ENCODE results near the gene RPS26.
"Not testable (repeated sequence)": the region's sequence is repeated elsewhere in the genome, so short reads cannot be mapped to it uniquely, and the experiment has no call there.

Gene RPS26

DNA sequence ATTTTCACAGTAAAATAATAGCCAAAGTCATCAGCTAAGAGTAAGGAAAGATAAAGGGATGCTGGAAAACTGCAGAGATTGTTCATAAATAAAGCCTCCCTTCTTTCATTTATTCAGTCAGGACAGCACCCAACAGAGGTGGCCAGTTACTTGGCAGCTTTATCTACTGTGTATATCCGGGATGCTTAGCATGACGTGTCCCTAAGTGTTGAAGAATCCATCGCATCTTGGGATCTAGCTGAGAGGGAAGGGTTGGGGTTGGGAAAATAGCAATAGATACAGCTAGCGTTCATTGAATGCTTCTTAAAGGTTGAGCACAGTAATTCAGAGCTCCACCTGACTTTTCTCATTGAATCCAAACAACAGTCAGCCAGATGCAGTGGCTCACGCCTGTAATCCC lies 32.7 kb downstream of the RPS26 start:
- ChIA-PET CTCF (no interaction called here), POLR2A (ENCODE audit: low non-redundant PET) (no interaction called here)
- H3K27ac ChIP-seq = no peak overlapping the region
- TF ChIP-seq, protein P1, sequence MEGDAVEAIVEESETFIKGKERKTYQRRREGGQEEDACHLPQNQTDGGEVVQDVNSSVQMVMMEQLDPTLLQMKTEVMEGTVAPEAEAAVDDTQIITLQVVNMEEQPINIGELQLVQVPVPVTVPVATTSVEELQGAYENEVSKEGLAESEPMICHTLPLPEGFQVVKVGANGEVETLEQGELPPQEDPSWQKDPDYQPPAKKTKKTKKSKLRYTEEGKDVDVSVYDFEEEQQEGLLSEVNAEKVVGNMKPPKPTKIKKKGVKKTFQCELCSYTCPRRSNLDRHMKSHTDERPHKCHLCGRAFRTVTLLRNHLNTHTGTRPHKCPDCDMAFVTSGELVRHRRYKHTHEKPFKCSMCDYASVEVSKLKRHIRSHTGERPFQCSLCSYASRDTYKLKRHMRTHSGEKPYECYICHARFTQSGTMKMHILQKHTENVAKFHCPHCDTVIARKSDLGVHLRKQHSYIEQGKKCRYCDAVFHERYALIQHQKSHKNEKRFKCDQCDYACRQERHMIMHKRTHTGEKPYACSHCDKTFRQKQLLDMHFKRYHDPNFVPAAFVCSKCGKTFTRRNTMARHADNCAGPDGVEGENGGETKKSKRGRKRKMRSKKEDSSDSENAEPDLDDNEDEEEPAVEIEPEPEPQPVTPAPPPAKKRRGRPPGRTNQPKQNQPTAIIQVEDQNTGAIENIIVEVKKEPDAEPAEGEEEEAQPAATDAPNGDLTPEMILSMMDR (conservative IDR thresholded peaks at IDR 0.05; ENCODE audit: low read depth) = no peak
- DNase-seq (ENCODE audit: low spot score) = no peak

DNA sequence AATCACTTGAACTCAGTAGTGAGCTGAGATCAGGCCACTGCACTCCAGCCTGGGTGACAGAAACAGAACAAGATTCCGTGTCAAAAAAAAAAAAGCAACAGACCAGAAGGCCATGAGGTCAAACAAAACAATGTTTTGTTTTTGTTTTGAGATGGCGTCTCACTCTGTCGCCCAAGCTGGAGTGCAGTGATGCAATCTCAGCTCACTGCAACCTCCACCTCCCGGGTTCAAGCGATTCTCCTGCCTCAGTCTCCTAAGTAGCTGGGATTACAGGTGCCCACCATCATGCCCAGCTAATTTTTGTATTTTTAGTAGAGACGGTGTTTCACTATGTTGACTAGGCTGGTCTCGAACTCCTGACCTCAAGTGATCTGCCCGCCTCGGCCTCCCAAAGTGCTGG lies 36.2 kb downstream of the RPS26 start:
- POLR2A ChIA-PET (ENCODE audit: low non-redundant PET); H3K27ac ChIP-seq; DNase-seq (ENCODE audit: low spot score): not testable (repeated sequence)
- CTCF ChIA-PET = interaction anchor here (0.9 kb wide), 1 partner anchor 9 kb away, joined by 6 read pairs; no protein-coding TSS in a partner anchor

DNA sequence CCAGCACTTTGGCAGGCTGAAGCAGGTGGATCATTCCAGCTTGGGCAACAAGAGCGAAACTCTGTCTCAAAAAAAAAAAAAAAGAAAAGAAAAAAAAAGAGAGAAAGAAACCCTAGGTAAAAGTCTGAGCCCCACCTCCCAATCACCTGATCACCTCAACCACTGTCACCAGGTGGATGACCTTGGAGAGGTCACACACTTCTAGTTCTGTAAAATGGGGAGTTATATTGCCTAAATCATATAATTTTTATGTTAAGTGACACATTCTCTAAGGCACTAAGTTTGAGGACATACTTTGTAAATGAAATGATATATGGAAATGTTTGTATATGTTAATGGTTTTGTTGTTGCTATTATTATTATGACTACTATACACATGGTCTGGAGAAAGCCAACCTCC lies 36.7 kb downstream of the RPS26 start:
- ChIA-PET CTCF (interaction anchor here (0.9 to 1.2 kb wide), 3 partner anchors 10 to 40 kb away, joined by 3 to 10 read pairs (median 6); partner anchors contain the start of genes PA2G4 and ZC3H10), POLR2A (ENCODE audit: low non-redundant PET) (no interaction called here)
- TF ChIP-seq, protein P1 (conservative IDR thresholded peaks at IDR 0.05; ENCODE audit: low read depth) = no peak
- no peak overlapping the region for H3K27ac ChIP-seq
- DNase-seq (ENCODE audit: low spot score) = no peak

DNA sequence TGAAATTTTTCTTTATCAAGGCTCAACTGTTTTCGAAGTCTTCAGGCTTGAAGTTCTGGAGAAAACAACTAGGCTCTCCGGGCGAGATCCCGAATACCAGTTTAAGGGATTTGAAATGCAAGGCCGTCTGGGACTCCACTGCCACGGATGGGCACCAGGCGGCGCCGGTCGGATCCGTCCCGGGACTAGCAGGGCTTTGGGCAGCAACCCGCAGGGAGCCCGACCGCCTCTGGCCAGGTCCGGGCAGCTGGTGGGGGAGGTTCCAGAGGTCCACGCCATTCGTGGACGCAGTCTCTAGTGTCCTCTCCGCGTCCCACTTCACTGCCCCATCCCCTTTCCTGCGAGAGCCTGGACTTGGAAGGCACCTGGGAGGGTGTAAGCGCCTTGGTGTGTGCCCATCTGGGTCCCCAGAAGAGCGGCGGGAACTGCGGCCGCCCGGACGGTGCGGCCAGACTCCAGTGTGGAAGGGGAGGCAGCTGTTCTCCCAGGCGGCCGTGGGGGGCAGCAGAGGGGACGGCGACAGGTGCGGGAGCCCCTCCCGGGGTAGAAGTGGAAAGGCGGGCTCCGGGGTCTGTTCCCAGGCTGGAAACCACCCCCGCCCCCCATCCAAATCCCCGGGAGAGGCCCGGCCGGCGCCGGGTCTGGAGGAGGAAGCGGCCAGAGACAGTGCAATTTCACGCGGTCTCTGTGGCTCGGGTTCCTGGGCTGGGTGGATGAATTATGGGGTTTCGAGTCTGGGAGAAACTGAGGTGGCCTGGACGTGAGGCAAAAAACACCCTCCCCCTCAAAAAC lies 37.4 kb downstream of the RPS26 start:
- peak overlapping the region; percentile 80 for H3K27ac ChIP-seq
- ChIA-PET POLR2A (ENCODE audit: low non-redundant PET) (interaction anchor here (0.6 kb wide), 1 partner anchor 25 kb away, joined by 5 read pairs; the partner anchor contains the start of gene PA2G4), CTCF (interaction anchor here (0.6 to 1.8 kb wide), 14 partner anchors 12 to 819 kb away, joined by 3 to 10 read pairs (median 4); partner anchors contain the start of genes PA2G4, SMARCC2, SUOX and ZC3H10)
- DNase-seq (ENCODE audit: low spot score) = peak; percentile 81
- TF ChIP-seq, protein P1 (conservative IDR thresholded peaks at IDR 0.05; ENCODE audit: low read depth) = peak; percentile 92

DNA sequence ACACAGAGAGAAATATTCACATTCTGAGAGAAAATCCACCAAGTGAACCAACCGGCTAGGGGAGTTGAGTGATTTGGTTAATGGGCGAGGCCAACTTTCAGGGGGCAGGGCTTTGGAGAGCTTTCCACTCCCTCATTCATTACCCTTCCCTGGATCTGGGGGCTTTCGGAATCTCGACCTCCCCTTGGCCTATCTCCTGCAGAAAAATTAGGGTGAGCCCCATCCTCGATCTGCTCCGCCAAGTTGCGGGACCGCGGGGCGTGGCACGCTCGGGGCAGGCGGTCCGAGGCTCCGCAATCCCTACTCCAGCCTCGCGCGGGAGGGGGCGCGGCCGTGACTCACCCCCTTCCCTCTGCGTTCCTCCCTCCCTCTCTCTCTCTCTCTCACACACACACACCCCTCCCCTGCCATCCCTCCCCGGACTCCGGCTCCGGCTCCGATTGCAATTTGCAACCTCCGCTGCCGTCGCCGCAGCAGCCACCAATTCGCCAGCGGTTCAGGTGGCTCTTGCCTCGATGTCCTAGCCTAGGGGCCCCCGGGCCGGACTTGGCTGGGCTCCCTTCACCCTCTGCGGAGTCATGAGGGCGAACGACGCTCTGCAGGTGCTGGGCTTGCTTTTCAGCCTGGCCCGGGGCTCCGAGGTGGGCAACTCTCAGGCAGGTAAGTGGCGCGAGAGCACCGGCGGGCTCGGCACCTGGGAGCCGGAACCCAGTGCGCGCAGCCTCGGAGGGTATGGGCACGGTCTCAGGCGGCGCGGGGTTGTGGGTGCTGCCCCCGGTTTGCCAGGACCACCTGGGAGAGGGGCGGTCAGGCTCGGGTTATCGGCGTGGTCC lies 38.2 kb downstream of the RPS26 start, which contains the start of gene ERBB3:
Gene ERBB3 (plus strand): TSS at position 443 of the 833 bp plus-strand sequence. CDS start 136 bp downstream, at position 579.
- DNase-seq (ENCODE audit: low spot score) = peak; percentile 97

DNA sequence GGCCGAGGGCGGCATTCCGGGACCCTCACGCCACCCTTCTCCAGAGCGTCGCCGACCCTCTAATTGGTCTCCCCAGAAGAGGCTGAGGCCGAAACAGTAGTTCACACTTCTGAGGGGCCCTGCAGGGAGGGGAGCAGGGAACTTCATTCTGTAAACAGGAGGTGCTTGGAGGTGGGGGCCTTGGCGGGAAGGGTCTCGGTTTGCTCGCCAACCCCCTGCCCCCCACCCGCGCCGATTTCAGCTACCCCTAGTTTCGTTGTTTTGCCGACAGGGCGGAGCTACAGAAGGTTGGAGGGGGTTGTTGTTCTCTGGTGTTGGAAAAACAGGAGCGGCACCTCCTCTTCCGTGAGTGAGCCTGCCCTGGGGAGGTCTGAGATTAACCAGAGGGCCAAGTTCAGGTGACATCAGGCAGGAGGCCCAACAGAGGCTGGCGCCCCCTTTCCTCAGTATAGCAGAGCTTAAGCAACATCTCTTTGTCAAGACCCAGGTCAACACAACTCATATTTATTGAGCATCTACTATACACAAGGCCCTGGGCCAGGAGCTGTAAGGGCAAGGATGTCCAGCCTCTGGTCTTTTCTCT lies 38.9 kb downstream of the RPS26 start:
- DNase-seq (ENCODE audit: low spot score) = no peak
- H3K27ac ChIP-seq = peak overlapping the region; percentile 80
- TF ChIP-seq, protein P1 (conservative IDR thresholded peaks at IDR 0.05; ENCODE audit: low read depth) = no peak
- ChIA-PET POLR2A (ENCODE audit: low non-redundant PET) (interaction anchor here (0.6 kb wide), 2 partner anchors 408 to 643 kb away, joined by 3 to 6 read pairs; no protein-coding TSS in a partner anchor), CTCF (interaction anchor here (0.6 to 1.8 kb wide), 5 partner anchors 11 to 154 kb away, joined by 3 to 7 read pairs (median 3); no protein-coding TSS in a partner anchor)

More for the DNA sequence above, 38.2 kb downstream of the RPS26 start, which contains the start of gene ERBB3:
- TF ChIP-seq, protein P1 (conservative IDR thresholded peaks at IDR 0.05; ENCODE audit: low read depth) = no peak
- H3K27ac ChIP-seq = peak within 1 kb of the TSS; percentile 80
- ChIA-PET CTCF (interaction anchor here (0.6 to 1.8 kb wide), 16 partner anchors 11 to 948 kb away, joined by 3 to 10 read pairs (median 4); partner anchors contain the start of genes PA2G4, SMARCC2, SUOX and ZC3H10), POLR2A (ENCODE audit: low non-redundant PET) (interaction anchor here (0.6 kb wide), 1 partner anchor 24 kb away, joined by 5 read pairs; the partner anchor contains the start of gene PA2G4)

All from RWPE1 (cell line).